H7 (cell line): ENCODE measurements around the gene UNC79. TPM values are rescaled to one million over a fixed set of nuclear protein-coding genes. Genes with fewer than 3 reads are reported as not detected.
A peak's percentile ranks its signal among the peaks of the same experiment; 100 is the strongest.

Source experiments
- DNase-seq: peaks from one replicate; pipeline ENCODE4 v3.0.0; 2012
- H3K27me3 ChIP-seq: 2 replicates; pipeline ENCODE4 v1.6.0; 2011; ENCODE audit warnings: mild to moderate bottlenecking, low read length; ENCODE audit not compliant: control insufficient read depth, insufficient read depth
- H3K36me3 ChIP-seq: replicated peaks from 2 replicates; pipeline ENCODE4 v1.5.1; 2011; ENCODE audit warnings: low read length; ENCODE audit not compliant: control insufficient read depth, insufficient read depth
- H3K4me3 ChIP-seq: 2 replicates; pipeline ENCODE4 v1.5.1; 2011; ENCODE audit warnings: low read depth, mild to moderate bottlenecking, control low read depth, low read length, moderate library complexity; ENCODE audit not compliant: insufficient read depth
- total RNA-seq: library from RNA; depleted of rRNA; stranded (reverse); fragments of >200 nt; shearing (Covaris generic); gene quantifications from 2 replicates; pipeline ENCODE4 v1.2.3, GENCODE V29; 2014

The UNC79 gene
- total RNA-seq, 1 experiment from 2014 or later, result 1.0 TPM

DNA sequence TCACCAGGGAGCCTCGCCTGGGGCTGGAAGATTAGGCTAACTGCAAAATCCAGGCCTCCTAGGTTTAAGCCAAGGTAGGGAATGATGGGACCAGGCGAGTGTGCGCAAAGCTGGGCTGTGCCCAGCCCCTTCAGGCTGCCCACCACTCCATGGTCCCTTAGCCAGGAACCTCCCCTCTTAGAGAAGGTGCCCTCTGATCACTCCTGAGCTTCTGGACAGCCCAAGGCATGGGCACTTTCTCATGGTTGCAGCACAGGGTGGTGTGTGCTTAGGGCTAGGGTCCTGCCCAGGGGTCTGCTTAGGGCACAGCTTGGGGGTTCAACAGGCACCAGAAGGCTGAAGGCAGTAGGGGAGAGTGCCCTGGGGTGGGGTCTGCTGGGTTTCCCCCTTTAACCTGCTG, 288.5 kb downstream of the UNC79 start:
- H3K27me3 ChIP-seq, result no peaks in the 10 kb centered on the region
- no peaks in the 10 kb centered on the region for H3K36me3 ChIP-seq
- no peak overlapping the region for H3K4me3 ChIP-seq
- DNase-seq, result peak; percentile 40

DNA sequence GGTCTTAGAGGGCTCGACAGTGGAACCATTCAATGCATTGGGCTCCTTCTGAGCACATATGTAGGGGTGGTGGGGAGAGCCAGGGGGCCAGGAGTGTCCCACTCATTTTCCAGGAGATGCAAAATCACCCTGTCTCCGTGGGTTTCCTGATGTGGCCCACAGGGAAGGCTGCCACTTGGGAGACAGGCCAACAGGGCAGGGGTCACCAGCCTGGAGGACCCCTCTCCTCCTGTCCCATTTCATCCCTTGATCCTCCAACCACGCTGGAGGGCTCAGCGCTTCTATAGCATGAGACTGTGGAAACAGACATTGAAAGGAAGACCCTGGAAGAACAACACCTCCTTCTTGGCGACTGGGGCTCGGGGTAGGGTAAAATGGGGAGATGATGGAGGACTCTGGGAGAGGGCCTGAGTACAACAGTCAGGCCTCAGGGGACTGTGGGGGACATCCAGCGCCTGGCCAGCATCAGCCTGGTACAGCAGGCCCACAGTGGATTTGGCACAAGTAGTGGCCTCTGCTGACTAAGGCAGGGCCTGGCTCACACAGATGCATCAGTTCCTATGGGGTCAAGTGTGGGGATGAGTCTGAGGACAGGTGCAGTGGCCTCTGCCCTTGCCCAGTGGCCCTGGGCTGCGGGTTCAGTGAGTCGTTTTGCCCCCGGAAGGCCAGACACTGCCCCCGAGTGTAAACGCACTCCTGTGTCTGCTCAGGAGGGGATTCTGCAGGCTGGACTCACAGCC, 289.5 kb downstream of the UNC79 start:
- H3K4me3 ChIP-seq, result no peak overlapping the region
- H3K36me3 ChIP-seq, result no peaks in the 10 kb centered on the region
- no peak for DNase-seq
- H3K27me3 ChIP-seq, result no peaks in the 10 kb centered on the region

DNA sequence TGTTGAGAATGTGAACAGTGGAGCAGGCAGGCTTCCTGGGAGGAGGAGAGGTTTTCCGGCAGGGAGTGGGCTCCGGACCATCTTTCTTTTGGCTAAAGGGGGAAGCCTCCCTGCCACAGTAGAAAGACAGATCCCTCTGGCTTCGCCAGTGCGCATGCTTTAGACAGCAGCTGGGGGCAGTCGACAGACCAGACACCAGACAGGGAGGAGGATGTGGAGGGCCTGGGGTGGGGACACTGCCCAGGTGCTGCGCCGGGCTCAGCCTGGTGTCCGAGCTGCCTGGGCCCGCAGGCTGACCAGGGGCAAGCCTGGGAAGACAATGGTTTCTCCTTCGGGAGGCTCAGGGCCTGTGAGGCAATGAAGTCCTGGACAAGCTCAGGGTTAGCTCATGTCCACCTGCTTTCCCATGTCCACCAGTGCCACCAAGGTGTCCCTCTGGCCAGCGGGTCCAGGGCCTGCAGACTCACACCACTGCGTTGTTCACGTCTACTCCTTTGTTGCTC, 290.3 kb downstream of the UNC79 start:
- no peak for DNase-seq
- Histone ChIP-seq H3K36me3 (no peaks in the 10 kb centered on the region), H3K27me3 (no peaks in the 10 kb centered on the region), H3K4me3 (no peak overlapping the region)

DNA sequence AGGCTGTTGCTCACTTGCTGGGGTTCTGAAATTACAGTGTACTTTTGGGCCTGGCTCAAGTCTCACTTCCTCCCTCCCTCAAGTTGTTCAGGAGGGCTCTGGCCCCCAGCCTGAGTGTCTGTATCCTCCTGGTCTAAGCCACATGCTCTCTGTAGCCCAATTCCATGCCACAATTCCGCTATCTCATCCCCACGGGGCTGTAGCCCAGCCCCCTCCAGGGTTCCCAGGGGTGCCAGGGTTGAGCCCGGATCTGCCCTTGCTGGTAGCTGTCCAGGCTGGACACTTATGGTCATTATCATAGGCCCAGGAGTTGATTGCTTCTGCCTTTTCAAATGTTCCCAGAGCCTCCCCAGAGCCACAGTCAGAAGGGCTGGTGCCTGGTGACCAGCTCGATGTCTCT, 292.3 kb downstream of the UNC79 start:
- Histone ChIP-seq H3K4me3 (no peak overlapping the region), H3K27me3 (no peaks in the 10 kb centered on the region), H3K36me3 (no peaks in the 10 kb centered on the region)
- DNase-seq, result no peak

DNA sequence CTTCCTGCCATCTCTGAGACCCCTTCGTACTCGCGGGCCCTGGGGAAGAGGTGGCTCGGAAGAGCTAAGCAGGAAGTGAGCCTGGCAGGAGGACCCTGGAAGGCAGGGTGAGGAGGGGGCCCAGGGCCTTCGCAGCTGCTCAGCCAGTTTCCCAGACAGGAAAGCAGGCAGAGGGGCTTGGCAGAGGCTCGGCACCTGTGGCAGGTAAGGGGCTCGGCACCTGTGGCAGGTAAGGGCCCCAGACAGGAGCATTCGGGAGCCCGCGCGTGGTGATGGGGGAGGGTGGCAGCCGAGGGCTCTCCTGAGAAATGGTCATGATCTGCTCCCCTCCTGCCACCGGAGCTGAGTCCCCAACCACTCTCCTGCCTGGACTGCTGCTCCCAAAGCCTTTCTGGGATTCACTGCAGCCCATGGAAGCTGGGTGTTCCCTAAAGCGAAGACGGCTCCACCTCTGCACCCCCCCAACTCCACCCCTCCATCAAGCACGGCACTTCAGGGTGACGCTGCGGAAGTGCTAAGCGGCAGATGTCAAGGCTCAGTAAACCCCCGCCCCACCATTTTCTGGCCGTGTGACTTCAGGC, 294.4 kb downstream of the UNC79 start:
- Histone ChIP-seq H3K36me3 (no peaks in the 10 kb centered on the region), H3K27me3 (no peaks in the 10 kb centered on the region), H3K4me3 (no peak overlapping the region)
- DNase-seq, result peak; percentile 60

DNA sequence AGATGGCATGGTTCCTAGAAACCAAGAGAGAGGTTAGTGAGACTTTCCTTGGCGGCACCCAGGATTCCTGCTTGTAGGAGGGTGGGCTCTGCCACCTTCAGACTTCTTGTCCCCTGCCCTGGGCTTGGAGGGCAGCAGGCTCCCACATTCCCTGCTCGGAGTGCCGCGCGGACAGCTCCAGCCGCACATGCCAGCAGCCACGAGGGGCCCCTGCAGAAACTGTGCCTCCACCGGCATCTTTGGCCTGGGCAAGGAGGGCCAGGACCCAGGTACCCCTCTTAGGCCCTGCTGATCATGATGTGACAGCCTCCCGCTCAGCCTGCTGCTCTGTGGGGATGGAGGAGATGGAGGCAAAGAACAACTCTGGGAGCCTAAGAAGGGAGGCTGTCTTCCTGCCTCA, 295.3 kb downstream of the UNC79 start:
- Histone ChIP-seq H3K27me3 (no peaks in the 10 kb centered on the region), H3K36me3 (no peaks in the 10 kb centered on the region), H3K4me3 (no peak overlapping the region)
- DNase-seq, result no peak

DNA sequence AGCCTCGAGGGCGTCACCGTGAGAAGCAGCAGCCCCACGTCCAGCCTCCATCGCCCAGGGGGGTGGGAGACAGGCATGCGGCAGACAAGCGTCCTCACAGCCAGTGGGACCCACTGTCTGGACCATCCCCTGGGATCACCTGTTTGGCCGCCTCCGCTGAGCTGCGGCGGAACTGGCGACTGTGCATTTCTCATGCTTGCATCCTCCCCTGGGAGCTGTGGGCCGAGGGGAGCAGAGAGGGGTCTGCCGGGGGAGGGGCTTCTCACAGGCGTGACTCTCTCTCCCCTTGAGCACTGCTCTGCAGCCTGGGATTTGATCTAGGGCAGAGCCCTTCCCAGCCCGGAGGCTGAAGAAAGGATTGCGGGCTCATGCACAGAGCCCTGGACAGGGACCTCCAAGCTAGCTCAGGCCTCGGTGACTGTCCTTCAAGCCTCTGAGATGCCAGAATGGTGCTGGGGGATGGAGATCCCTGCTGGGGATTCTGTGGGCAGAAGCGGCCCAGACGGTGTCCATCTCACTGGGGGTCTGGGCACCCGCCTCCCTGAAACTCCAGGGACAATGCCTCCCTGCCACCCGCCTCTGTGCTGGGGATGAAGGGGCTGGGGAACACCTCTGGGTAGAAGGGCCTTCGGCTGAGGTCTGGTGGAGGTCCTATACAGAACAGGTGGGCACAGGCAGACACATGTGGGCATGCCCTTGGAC, 296.5 kb downstream of the UNC79 start:
- Histone ChIP-seq H3K36me3 (no peaks in the 10 kb centered on the region), H3K4me3 (no peak overlapping the region), H3K27me3 (no peaks in the 10 kb centered on the region)

DNA sequence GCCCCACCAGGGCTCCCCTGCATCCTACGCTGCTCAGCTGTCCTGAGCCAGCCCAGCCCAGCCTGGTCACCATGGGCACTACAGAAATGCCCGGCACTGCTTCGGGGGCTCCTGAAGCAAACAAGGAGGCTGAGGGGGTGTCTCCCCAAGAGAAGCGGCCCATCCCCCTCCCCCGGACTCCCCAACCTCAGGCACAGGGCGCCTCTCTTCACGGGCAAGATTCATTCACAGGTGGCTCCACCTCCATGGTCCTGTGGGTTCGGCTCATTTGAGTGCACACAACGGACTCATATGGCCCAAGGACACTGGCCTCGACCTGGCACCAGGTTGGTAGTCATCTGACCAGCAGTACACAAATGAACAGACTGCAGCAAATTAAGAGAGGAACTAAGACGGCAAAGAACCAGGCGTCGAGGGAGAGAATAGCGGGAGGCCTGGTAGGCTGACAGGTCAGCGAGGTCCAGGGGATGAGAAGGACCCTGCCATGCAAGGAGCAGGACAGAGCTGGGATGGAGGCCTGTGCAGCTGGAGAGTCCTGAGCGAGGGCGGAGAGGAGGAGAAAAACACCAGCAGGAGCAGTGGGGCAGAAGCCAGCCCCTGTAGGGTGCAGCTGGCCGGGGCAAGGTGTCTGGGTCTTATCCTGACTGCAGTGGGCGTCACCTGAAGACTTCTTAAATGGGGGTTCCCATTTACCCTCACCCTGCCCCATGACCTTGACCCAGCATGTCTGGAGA, 297.3 kb downstream of the UNC79 start:
- H3K4me3 ChIP-seq, result no peak overlapping the region
- no peaks in the 10 kb centered on the region for H3K27me3 ChIP-seq
- no peak for DNase-seq
- no peaks in the 10 kb centered on the region for H3K36me3 ChIP-seq

More for the DNA sequence above, 296.5 kb downstream of the UNC79 start:
- DNase-seq, result peak; percentile 64

DNA sequence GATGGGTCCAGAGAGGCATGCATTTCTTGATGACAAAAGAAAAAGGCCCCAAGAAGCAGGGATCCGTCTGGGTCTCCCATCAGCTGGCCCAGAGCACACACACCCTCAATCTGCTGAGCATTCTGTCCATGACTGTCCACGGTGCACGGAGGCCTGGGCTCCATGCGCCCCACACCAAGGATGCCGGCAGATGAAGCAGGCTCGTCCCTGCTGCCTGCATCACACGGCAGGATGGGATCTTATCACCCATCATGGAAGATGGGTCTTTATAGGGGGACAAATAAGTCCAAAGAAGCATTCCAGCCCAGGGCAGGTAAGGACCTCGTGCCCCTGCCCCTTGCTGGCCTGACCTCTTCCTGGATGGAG, 297.9 kb downstream of the UNC79 start:
- DNase-seq, result no peak
- no peaks in the 10 kb centered on the region for H3K27me3 ChIP-seq
- no peaks in the 10 kb centered on the region for H3K36me3 ChIP-seq
- no peak overlapping the region for H3K4me3 ChIP-seq

DNA sequence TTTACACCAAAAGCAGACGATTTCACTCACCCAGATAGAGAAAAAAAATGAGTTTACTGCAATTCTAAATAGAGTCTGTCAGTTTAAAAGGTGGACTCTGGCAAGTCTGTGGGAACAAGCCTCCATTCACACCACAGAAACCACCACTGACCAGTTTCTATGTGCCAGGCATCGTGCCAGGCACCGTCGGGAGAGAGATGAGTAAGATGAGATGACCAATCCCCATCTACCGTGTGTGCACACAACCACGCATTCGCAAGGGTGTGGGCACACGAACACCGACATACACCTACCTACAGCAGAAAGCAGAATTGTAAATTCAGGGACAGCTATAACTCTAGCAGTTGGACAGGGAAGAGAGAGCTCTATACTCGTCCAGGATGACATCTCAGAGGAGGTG, 299.3 kb downstream of the UNC79 start:
- H3K4me3 ChIP-seq, result no peak overlapping the region
- DNase-seq, result no peak
- H3K27me3 ChIP-seq, result no peaks in the 10 kb centered on the region
- H3K36me3 ChIP-seq, result no peaks in the 10 kb centered on the region

DNA sequence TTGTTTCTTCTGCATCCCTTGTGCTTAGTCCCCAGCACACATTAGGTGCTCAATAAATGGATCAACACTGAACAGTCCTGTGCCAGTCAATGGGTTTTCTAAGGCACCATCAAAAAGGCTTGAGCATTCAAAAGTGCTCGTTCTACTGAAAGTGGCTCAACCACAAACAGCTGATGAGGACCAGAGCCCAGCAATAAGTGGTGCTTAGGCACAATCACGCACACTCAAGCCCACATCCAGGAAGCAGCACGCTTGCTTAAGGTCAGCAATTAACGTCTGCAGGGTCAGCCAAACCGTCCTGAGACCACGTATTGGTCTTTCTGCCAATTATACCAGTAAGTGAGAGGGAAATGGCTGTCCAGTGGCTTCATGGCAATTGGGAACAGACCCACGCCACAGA, 301.0 kb downstream of the UNC79 start:
- Histone ChIP-seq H3K27me3 (no peaks in the 10 kb centered on the region), H3K4me3 (no peak overlapping the region), H3K36me3 (no peaks in the 10 kb centered on the region)
- no peak for DNase-seq

DNA sequence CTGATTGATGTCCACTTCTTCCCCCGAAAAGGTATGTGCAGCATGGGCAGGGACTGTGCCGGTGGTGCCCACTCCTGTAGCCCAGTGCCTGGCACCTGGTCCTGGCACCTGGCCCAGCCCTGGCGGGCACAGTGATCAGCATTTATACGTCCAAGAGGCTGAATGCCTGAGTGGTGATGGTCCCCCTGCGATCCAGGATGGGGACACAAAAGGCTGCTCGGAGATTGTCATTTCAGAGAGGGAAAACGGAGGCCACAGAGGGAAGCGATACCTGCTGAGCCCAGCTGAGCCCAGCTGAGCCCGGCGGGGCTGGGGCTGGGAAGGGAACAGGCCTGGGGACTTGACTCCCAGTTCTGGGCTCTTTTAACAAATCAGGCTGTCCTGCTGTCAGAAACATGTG, 301.8 kb downstream of the UNC79 start:
- no peaks in the 10 kb centered on the region for H3K27me3 ChIP-seq
- DNase-seq, result peak; percentile 63
- no peak overlapping the region for H3K4me3 ChIP-seq
- no peaks in the 10 kb centered on the region for H3K36me3 ChIP-seq

DNA sequence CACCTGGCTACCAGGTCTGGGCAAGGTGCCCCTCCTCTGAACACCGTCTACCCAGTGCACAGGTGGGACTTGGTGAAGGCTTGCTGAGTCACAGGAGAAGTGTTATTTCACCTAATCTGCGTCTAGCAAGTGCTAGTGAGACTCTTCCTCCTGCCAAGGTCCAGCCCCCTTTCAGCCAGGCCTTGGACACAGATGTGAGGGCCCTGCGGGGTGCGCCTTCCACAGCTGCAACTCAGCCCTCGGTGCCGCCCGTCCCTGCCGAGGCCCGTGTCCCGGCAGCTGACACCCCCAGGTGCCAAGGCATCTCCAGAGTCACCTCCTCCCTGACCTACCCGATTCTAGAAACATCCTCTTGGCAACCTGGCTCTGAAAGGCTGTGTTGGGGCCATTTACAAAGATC, 302.5 kb downstream of the UNC79 start:
- Histone ChIP-seq H3K4me3 (no peak overlapping the region), H3K27me3 (no peaks in the 10 kb centered on the region), H3K36me3 (no peaks in the 10 kb centered on the region)
- peak; percentile 64 for DNase-seq

DNA sequence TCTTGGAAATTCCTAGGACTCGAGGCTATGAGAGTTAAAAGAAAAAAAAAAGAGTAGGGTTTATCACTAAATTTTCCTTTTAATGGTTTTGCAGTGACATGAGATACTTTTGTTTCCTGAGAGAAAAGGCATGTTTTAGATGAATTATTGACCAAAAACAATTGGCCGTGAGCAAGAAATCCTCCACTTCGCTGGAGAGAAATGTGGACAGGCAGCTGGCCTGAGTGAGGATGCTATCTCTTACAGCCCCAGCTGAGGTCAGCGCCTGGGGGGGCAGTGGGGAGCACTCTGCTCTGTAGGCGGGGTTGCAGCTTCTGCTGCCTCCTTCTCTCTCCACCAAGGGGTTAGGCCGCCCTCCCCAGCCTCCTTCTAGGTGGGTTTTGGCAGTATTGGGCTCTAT, 302.9 kb downstream of the UNC79 start:
- H3K4me3 ChIP-seq, result no peak overlapping the region
- peak; percentile 57 for DNase-seq
- H3K36me3 ChIP-seq, result no peaks in the 10 kb centered on the region
- H3K27me3 ChIP-seq, result no peaks in the 10 kb centered on the region
